EH (cell line): ENCODE measurements around the gene UBE2N.

Experiments used
- DNase-seq: peaks from one replicate; pipeline ENCODE4 v3.0.0-alpha.2; 2015; ENCODE audit warnings: low read depth

UBE2N gene

GRCh38 chr12:93379981-93380361 is 61.8 kb downstream of the UBE2N start:
- DNase-seq, result no peak

DNA sequence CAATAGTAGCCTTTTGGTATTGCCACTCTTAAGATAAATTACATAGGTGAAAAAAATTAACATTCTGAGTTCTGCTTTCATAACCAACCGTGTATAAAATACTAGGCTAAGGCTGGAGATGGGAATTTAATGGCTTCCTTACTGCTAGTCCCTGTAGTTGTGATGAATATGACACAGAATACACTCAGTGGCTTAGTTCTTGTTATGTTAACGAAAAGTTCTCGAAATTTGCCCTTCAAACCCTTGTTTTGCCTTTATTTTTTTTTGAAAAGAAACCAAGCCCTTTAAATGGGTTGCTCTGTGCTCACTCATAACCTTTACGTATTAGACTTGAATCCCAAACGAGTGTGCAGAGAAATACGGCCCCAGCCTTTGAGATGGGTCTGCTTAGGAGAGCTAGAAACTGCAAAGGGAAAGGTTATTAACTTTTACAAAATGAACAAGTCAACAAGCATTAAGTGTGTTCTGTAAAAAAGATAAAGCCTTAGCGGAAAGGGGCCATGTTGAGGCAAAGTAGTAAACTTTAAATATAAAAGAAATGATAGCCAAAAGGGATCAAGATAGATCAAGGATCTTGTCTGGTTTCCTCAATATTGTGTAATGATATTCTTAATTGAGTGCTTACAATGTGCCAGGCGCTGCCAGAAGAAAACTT is 62.3 kb downstream of the UBE2N start:
- DNase-seq, result peak; percentile 28

GRCh38 chr12:93378998-93379325 is 62.8 kb downstream of the UBE2N start:
- DNase-seq, result no peak

- DNase-seq, result peak; percentile 85
Observed at GRCh38 chr12:93378196-93378997, 63.4 kb downstream of the UBE2N start.

- peak; percentile 93 for DNase-seq
Observed at GRCh38 chr12:93377252-93378195, 64.2 kb downstream of the UBE2N start, which contains the start of gene NUDT4. TSS of gene NUDT4 (plus strand) at chr12:93377925. CDS start at chr12:93378323, 398 bp downstream.

DNA sequence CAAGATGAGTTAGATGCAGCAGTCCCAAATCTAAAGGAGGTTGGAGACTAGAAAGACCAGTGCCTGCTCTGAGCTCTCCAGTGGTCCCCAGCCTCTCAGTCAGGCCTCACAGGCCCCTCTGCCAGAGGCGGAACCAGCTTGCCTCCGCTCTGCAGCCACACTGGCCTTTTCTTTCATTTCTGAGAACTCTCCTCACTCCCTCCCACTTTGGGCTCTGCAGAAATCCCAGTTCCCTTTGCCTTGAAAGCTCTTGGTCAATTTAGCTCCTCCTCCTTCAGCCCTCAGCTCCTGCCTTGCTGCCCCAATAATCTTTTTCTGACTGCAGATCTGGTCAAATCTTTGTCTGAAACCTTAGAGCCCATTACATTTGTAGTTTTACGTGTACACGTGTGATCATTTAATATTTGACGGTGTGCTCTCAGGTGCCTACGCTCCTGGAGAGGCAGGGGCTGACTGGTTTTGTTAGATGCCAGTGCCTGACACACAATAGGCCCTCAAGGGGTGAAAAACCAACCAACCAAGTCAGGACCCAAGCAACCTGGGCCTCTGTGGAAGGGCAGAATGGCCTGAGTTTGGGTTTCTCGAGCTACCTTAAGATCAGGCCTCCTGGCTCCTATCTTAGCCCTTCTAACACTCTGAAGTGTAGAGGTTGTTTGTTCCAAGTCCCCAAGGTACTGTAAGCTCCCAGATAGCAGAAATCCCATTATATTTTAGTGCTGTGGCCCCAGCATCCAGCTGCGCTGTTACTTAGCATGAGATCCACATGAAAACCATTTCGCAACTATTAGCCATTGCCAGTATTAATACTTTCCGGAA is 65.1 kb downstream of the UBE2N start:
- peak; percentile 24 for DNase-seq

GRCh38 chr12:93375906-93376305 is 65.8 kb downstream of the UBE2N start:
- DNase-seq, result no peak

GRCh38 chr12:93373961-93374656 is 67.6 kb downstream of the UBE2N start:
- no peak for DNase-seq

GRCh38 chr12:93370947-93371346 is 70.8 kb downstream of the UBE2N start:
- no peak for DNase-seq

DNA sequence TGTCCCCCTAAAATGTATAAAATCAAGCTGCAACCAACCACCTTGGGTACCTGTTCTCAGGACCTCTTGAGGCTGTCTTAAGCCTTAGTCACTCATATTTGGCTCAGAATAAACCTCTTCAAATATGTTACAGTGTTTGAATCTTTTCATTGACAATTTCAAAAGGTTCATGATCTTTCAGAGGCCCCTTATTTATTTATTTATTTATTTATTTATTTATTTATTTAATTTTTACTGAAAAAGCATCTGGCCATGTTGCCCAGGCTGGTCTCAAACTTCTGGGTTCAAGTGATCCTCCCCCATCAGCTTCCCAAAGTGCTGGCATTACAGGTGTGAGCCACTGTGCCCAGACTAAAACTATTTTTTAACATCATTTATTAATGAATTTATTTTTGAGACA is 72.2 kb downstream of the UBE2N start:
- no peak for DNase-seq

DNA sequence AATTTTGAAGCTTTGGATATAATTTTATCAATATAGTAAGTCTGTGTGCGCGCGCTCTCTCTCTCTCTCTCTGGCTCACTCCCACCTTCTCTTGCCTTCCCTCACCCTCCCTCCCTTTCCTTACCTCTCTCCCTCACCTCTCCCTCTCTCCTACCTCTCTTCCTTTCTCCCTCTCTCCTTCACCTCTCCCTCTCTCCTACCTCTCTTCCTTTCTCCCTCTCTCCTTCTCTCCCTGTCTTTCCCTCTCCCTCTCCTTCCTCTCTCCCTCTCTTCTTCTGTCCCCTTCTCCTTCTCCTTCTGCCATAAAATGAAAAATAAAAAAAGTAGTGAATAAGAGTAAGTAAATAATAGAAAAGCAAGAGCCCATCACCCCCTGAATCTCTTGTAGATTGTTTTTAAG is 73.0 kb downstream of the UBE2N start:
- no peak for DNase-seq

GRCh38 chr12:93366422-93366821 is 75.3 kb downstream of the UBE2N start:
- DNase-seq, result no peak

- DNase-seq, result no peak
Observed at GRCh38 chr12:93365616-93366405, 75.9 kb downstream of the UBE2N start.

DNA sequence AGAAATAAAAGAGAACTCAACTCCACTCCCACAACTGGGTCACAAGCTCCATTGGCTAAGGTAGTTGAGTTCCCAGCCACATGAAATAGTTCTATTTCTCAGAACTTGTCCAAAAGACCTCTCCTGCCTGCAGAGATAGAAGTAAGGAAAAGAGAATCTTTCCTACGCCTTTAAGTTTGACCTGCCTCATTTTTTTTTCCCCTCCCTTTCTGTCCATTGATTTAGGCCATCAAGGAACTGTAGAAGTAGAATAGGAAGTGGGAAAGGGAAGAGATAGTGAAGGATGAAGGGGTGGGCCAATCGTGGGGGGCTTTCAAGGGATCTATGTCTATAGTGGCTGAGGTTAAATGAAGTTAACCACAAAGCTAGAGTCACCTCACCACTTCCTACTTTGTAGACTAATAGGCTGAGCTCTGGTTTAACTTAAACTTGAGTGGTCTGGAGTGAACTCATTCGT is 77.9 kb downstream of the UBE2N start:
- DNase-seq, result no peak

GRCh38 chr12:93361151-93361919 is 80.4 kb downstream of the UBE2N start:
- DNase-seq, result peak; percentile 18

GRCh38 chr12:93360688-93361087 is 81.1 kb downstream of the UBE2N start:
- no peak for DNase-seq

- peak; percentile 43 for DNase-seq
Observed at GRCh38 chr12:93358821-93359220, 82.9 kb downstream of the UBE2N start.

DNA sequence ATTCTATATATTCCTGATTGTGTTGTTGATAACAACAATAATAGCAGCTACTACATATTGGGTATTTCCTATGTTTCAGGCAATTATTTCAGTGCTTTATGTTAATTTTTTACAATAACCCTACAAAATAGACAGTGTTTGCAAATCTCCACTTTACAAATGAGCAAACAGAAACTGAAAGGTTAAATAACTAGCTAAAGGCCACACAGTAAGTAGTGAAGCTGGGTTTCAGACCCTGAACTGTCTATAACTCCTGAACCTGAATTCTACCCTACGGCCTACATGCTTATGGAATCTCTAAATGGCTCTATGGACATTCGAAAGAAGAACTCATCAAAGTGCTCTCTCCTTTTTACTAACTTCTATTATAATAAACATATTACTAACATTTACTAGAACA is 83.7 kb downstream of the UBE2N start:
- DNase-seq, result no peak

DNA sequence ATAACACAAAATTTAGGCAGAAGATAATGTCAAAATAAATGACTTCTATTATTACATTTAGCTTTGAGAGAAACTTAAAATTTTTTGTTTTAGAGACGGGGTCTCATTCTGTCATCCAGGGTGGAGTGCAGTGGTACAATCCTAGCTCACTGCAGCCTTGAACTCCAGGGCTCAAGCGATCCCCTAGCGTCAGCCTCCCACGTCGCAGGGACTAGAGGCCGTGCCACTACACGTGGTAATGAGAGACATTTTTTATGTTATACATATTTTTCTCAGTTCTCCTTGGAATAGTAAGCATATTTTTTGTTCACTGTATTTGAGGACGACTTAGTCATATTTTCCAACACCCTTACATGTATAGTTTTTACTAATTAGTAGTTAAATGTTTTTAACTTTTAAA is 85.5 kb downstream of the UBE2N start:
- DNase-seq, result no peak
